BLaER1 (cell line): ENCODE measurements around the gene MAGIX.

Experiments
- H3K27ac ChIP-seq: shearing (Covaris generic); formaldehyde crosslinking; 2 replicates; pipeline ENCODE4 v1.8.1; 2022
- H3K27me3 ChIP-seq: shearing (Covaris generic); formaldehyde crosslinking; 2 replicates; pipeline ENCODE4 v1.8.1; 2022
- H3K36me3 ChIP-seq: shearing (Covaris generic); formaldehyde crosslinking; 2 replicates; pipeline ENCODE4 v1.8.1; 2022
- H3K4me1 ChIP-seq: shearing (Covaris generic); formaldehyde crosslinking; 2 replicates; pipeline ENCODE4 v1.8.1; 2022
- H3K4me2 ChIP-seq: shearing (Covaris generic); formaldehyde crosslinking; 2 replicates; pipeline ENCODE4 v1.8.1; 2022
- H3K4me3 ChIP-seq: shearing (Covaris generic); formaldehyde crosslinking; 2 replicates; pipeline ENCODE4 v1.8.1; 2022
- H3K9ac ChIP-seq: shearing (Covaris generic); formaldehyde crosslinking; 2 replicates; pipeline ENCODE4 v1.8.1; 2022
- H3K9me3 ChIP-seq: shearing (Covaris generic); formaldehyde crosslinking; 2 replicates; pipeline ENCODE4 v1.8.1; 2022
- H4K20me1 ChIP-seq: shearing (Covaris generic); formaldehyde crosslinking; 2 replicates; pipeline ENCODE4 v1.8.1; 2022
- Cebpa-rat ChIP-seq: shearing (Covaris generic); IDR thresholded peaks from 2 replicates; pipeline ENCODE4 v1.8.1; 2022

The MAGIX gene

DNA sequence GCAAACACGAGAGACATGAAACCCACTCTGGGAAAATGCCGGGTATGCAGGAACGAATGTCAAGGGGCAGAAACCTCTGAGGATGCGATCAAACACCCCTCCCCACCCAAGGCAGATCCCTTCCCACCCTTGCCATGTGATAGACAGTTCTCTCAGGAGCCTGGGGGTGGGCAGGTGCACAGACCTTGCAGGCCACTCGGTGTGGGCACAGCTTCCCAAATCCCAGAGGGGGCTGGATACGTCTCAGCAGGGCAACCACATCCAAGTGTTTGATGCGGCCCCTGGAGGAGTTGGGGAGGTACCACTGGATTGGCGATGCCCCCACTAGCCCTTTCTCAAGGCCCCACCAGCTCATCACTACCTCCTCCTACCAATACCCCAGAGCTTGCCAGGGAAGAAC is 47.8 kb downstream of the MAGIX start:
- TF ChIP-seq Cebpa-rat: no peak
- Histone ChIP-seq H3K4me1 (no peaks in the 10 kb centered on the region), H3K27me3 (peaks cover 28% of the 10 kb centered on the region), H3K4me2 (no peak overlapping the region), H4K20me1 (no peaks in the 10 kb centered on the region), H3K36me3 (no peaks in the 10 kb centered on the region), H3K4me3 (no peak overlapping the region), H3K9ac (no peak overlapping the region), H3K27ac (no peak overlapping the region), H3K9me3 (no peaks in the 10 kb centered on the region)

DNA sequence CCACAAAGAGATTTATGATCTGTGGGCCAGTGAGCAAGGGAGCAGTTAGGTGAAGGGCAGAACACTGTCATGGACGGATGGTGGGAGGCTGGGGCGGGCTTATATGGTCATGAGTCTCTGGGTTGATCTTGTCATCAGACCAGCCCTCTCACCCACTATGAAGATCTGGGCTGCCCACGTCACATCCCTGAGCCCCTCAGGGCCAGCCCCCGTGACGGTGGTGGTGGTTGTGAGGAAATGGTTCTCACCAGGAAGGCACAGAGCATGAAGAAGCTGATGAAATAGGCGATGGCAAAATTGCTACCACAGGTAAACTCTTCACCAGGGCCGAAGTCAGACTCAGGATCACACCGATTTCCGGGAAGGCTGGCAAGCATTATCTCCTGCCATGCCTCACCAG is 48.5 kb downstream of the MAGIX start:
- Histone ChIP-seq H3K27me3 (peaks cover 28% of the 10 kb centered on the region), H3K4me2 (no peak overlapping the region), H3K4me1 (no peaks in the 10 kb centered on the region), H3K27ac (no peak overlapping the region), H4K20me1 (no peaks in the 10 kb centered on the region), H3K9me3 (no peaks in the 10 kb centered on the region), H3K9ac (no peak overlapping the region), H3K4me3 (no peak overlapping the region), H3K36me3 (no peaks in the 10 kb centered on the region)
- TF ChIP-seq Cebpa-rat: no peak

- no peaks in the 10 kb centered on the region; the same call in 1 of the 2 replicates for H4K20me1 ChIP-seq
- TF ChIP-seq Cebpa-rat: no peak
- no peak overlapping the region for H3K4me3 ChIP-seq
- no peaks in the 10 kb centered on the region for H3K4me1 ChIP-seq
- H3K27me3 ChIP-seq: peaks cover 33% of the 10 kb centered on the region
- no peaks in the 10 kb centered on the region for H3K36me3 ChIP-seq
- H3K9ac ChIP-seq: no peak overlapping the region
- H3K27ac ChIP-seq: no peak overlapping the region
- H3K4me2 ChIP-seq: no peak overlapping the region
- H3K9me3 ChIP-seq: no peaks in the 10 kb centered on the region
These were observed 49.7 kb downstream of the MAGIX start for GRCh38 chrX:49212209-49212608.

DNA sequence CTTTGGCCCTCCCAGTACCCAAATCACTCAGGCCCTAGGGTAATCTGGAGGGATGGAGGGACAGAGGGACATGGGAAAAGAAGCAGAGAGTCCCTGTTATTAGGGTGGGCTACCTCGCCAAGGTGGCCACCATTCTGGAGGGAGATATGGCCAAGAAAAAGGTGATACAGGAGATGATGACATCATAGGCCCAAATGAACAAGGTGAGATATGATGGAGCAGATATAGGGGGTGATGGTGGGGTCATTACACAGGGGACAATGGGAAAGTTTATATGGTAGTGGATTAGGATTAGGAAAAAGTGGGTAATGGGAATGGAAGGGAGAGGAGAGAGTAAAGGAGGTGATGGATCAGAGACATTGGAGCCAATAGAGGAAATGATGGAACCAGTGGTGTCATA is 50.3 kb downstream of the MAGIX start:
- H3K4me3 ChIP-seq: no peak overlapping the region
- no peak overlapping the region for H3K9ac ChIP-seq
- no peaks in the 10 kb centered on the region for H3K4me1 ChIP-seq
- no peaks in the 10 kb centered on the region for H3K36me3 ChIP-seq
- H3K4me2 ChIP-seq: no peak overlapping the region
- TF ChIP-seq Cebpa-rat: no peak
- H3K27me3 ChIP-seq: peaks cover 36% of the 10 kb centered on the region
- no peaks in the 10 kb centered on the region; the same call in 1 of the 2 replicates for H4K20me1 ChIP-seq
- no peaks in the 10 kb centered on the region for H3K9me3 ChIP-seq
- H3K27ac ChIP-seq: no peak overlapping the region

GRCh38 chrX:49214416-49214815 is 51.9 kb downstream of the MAGIX start:
- no peak for TF ChIP-seq Cebpa-rat

DNA sequence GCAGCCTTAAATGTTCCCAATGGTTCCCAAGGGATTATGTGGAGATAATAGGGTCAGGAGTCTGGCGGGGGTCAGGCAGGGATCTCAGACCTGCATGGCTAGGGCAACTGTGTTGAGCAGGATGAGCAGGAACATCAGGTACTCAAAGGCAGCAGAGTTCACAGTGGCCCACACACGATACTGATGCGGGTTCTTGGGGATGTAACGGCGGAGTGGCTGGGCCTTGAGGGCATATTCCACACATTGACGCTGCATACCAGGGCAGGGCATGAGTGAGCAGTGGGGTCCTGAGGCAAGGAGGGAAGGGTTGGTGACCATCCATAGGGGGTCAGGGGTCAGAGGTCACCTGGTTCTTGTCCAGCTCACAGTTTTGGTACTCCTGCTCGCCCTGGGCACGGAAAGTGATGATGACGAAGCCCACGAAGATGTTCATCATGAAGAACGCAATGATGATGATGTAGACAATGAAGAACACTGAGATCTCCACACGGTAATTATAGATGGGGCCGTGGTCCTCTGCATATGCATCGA is 52.5 kb downstream of the MAGIX start:
- no peak for TF ChIP-seq Cebpa-rat
- Histone ChIP-seq H3K9ac (no peak overlapping the region), H3K27ac (no peak overlapping the region), H3K27me3 (peaks cover 32% of the 10 kb centered on the region), H3K9me3 (no peaks in the 10 kb centered on the region), H3K4me3 (no peak overlapping the region), H4K20me1 (no peaks in the 10 kb centered on the region; the same call in 1 of the 2 replicates), H3K36me3 (no peaks in the 10 kb centered on the region), H3K4me1 (no peaks in the 10 kb centered on the region), H3K4me2 (no peak overlapping the region)

More at GRCh38 chrX:49214416-49214815, 51.9 kb downstream of the MAGIX start:
- Histone ChIP-seq H4K20me1 (no peaks in the 10 kb centered on the region; the same call in 1 of the 2 replicates), H3K36me3 (no peaks in the 10 kb centered on the region), H3K4me3 (no peak overlapping the region), H3K9ac (no peak overlapping the region), H3K27ac (no peak overlapping the region), H3K27me3 (peaks cover 36% of the 10 kb centered on the region), H3K4me1 (no peaks in the 10 kb centered on the region), H3K9me3 (no peaks in the 10 kb centered on the region), H3K4me2 (no peak overlapping the region)
